ENCODE results near the gene LCAT. TPM values are rescaled to one million over a fixed set of nuclear protein-coding genes. Genes with fewer than 3 reads are reported as not detected.
A peak's percentile ranks its signal among the peaks of the same experiment; 100 is the strongest.

LCAT gene
- total and polyA plus RNA-seq, 11 donors = 9.7 to 31.7 (median 18.2) TPM

- intact Hi-C loops (cut with DNase I) = no loop called here
- peaks cover 0 to 28% (median 11%) of the 10 kb centered on the region in 9 donors for H3K36me3 ChIP-seq
- no peak for ATAC-seq
- 96 to 100% (median 97%) methylated on average over 5 of the region's 5 CpGs for WGBS, 4 donors
- H3K4me1 ChIP-seq = peaks cover under 1 to 28% (median 15%) of the 10 kb centered on the region in 12 donors
- no peak overlapping the region for H3K27ac ChIP-seq
- no peak overlapping the region for H3K4me3 ChIP-seq
- DNase-seq = no peak
- no peak for TF ChIP-seq CTCF (IDR thresholded peaks at IDR 0.05)
- TF ChIP-seq POLR2A (IDR thresholded peaks at IDR 0.05) = no peak
- H3K27me3 ChIP-seq = no peaks in the 10 kb centered on the region
- H3K9me3 ChIP-seq = no peaks in the 10 kb centered on the region
Measured at GRCh38 chr16:67901734-67902133, 42.2 kb downstream of the LCAT start.

- DNase-seq (no peak), ATAC-seq (peak in 2 of 4 donors; percentile 11 to 29)
- Histone ChIP-seq H3K4me3 (no peak overlapping the region), H3K27me3 (no peaks in the 10 kb centered on the region), H3K4me1 (peaks cover 15 to 57% (median 48%) of the 10 kb centered on the region in 12 donors), H3K27ac (peak overlapping the region in 8 of 12 donors; percentile 9 to 68 (median 46)), H3K36me3 (peaks cover 0 to 11% (median 3%) of the 10 kb centered on the region in 9 donors), H3K9me3 (no peaks in the 10 kb centered on the region)
- TF ChIP-seq POLR2A (IDR thresholded peaks at IDR 0.05) = no peak
- TF ChIP-seq CTCF (IDR thresholded peaks at IDR 0.05) = no peak
- intact Hi-C loops (cut with DNase I) = no loop called here
- 71 to 74% (median 74%) methylated on average over 3 of the region's 3 CpGs for WGBS, 4 donors
Measured at GRCh38 chr16:67897231-67897630, 46.7 kb downstream of the LCAT start.

- intact Hi-C loops (cut with DNase I) = no loop called here
- H3K9me3 ChIP-seq = no peaks in the 10 kb centered on the region
- peak in 3 of 5 donors; percentile 49 to 69 (median 65) for DNase-seq
- peaks cover 15 to 59% (median 49%) of the 10 kb centered on the region in 12 donors for H3K4me1 ChIP-seq
- ATAC-seq = no peak
- WGBS, 4 donors = 20 to 36% (median 21%) methylated on average over 10 to 14 of the region's 14 CpGs
- H3K27ac ChIP-seq = peak overlapping the region; percentile 91 to 98 (median 93)
- H3K4me3 ChIP-seq = peak overlapping the region; percentile 68 to 99 (median 86)
- no peaks in the 10 kb centered on the region for H3K27me3 ChIP-seq
- no peaks in the 10 kb centered on the region for H3K36me3 ChIP-seq
- no peak for TF ChIP-seq CTCF (IDR thresholded peaks at IDR 0.05)
Measured at GRCh38 chr16:67893743-67894399, 50.0 kb downstream of the LCAT start.

- Histone ChIP-seq H3K4me1 (peaks cover 15 to 55% (median 48%) of the 10 kb centered on the region in 12 donors), H3K27me3 (no peaks in the 10 kb centered on the region), H3K27ac (peak within 1 kb of the TSS; percentile 91 to 98 (median 93)), H3K36me3 (no peaks in the 10 kb centered on the region), H3K4me3 (peak within 1 kb of the TSS; percentile 68 to 99 (median 86)), H3K9me3 (no peaks in the 10 kb centered on the region)
- WGBS, 4 donors = 0 to 1% (median 1%) methylated on average over 38 to 90 of the region's 90 CpGs
- DNase-seq = peak; percentile 97 to 98 (median 97)
- peak; percentile 98 to 99 (median 98) for ATAC-seq
- TF ChIP-seq POLR2A (IDR thresholded peaks at IDR 0.05) = peak; percentile 83 to 92
- no peak for TF ChIP-seq CTCF (IDR thresholded peaks at IDR 0.05)
- intact Hi-C loops (cut with DNase I) = no loop called here
Measured at GRCh38 chr16:67892899-67893742, 50.8 kb downstream of the LCAT start, which contains the start of gene PSKH1. Gene PSKH1, plus strand, starts transcription at chr16:67893254. Its CDS starts 15,496 bp downstream, at chr16:67908750.
